ENCODE data around the gene METTL4.

The METTL4 gene

DNA sequence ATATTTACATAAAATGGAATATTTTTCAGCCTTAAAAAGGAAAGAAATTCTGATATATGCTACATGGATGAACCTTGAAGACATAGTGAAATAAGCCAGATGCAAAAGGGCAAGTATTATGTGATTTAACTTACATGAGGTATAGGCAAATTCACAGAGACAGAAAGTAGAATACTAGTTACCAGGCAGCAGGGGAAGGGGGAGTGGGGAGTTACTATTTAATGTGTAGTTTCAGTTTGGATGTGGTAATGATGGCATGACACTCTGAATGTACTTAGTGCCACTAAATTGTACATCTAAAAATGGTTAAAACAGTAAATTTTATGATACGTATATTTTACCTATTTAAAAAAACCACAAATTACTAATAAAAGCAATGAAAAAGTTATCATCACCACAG lies 12.1 kb downstream of the METTL4 start:
- H3K36me3 ChIP-seq (ENCODE audit: control insufficient read depth in 2 of 2, insufficient read depth in 1 of 2, low read length in 2 of 2), result peaks cover 0 to 10% of the 10 kb centered on the region in 2 experiments; a peak in 2 of 3 replicates
- H3K9me3 ChIP-seq (ENCODE audit: control insufficient read depth, insufficient read depth, low read depth, low read length), result no peaks in the 10 kb centered on the region
- H3K27ac ChIP-seq (ENCODE audit: extremely low read depth, low read depth, low read length), result no peak overlapping the region
- CTCF ChIA-PET, result interaction anchor here (5.3 kb wide), 1 partner anchor 12 kb away, joined by 36 read pairs; no protein-coding TSS in a partner anchor
- H3K4me3 ChIP-seq (ENCODE audit: low read depth, low read length), result no peak overlapping the region
- H3K4me1 ChIP-seq (ENCODE audit: control insufficient read depth, insufficient read depth, low read length), result no peaks in the 10 kb centered on the region; the same call in 1 of the 2 replicates
- TF ChIP-seq ZNF302 (tag by site-specific recombination; IDR thresholded peaks at IDR 0.05; ENCODE audit: low read depth), result no peak
- TF ChIP-seq ZNF664 (tag by site-specific recombination; IDR thresholded peaks at IDR 0.05), result no peak
- POLR2A ChIA-PET, result no interaction called here

DNA sequence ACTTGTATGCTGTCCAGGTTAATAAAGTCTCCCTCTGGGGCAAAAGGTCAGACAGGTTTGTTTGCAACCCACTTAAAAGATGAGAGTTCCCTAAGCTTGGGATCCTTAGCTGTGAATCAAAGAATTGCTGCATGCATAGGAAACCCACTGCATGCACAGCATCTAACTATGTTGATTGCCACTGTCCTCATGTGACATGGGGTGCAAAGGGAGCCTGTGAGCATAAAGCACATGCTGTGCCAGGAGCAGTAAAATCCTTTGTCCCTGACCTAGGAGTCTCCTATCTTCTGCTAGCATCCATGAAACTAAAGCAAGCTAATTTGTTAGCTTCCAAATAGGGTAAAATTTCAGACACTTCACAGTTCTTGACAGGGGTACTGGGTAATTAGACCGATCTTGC lies 13.8 kb downstream of the METTL4 start:
- Histone ChIP-seq H3K27ac (ENCODE audit: extremely low read depth, low read depth, low read length) (no peak overlapping the region), H3K9me3 (ENCODE audit: control insufficient read depth, insufficient read depth, low read depth, low read length) (no peaks in the 10 kb centered on the region), H3K36me3 (ENCODE audit: control insufficient read depth in 2 of 2, insufficient read depth in 1 of 2, low read length in 2 of 2) (peaks cover 0 to 6% of the 10 kb centered on the region in 2 experiments; a peak in 1 of 3 replicates), H3K4me3 (ENCODE audit: low read depth, low read length) (no peak overlapping the region), H3K4me1 (ENCODE audit: control insufficient read depth, insufficient read depth, low read length) (no peaks in the 10 kb centered on the region; the same call in 1 of the 2 replicates)
- ChIA-PET POLR2A (no interaction called here), CTCF (interaction anchor here (0.6 to 5.3 kb wide), 3 partner anchors 10 to 22 kb away, joined by 7 to 36 read pairs (median 13); no protein-coding TSS in a partner anchor)
- TF ChIP-seq ZNF175 (tag by site-specific recombination; IDR thresholded peaks at IDR 0.05) (no peak), ZNF629 (tag by site-specific recombination; IDR thresholded peaks at IDR 0.05) (no peak), ZNF621 (tag by site-specific recombination; IDR thresholded peaks at IDR 0.05) (no peak), MZF1 (tag by site-specific recombination; IDR thresholded peaks at IDR 0.05; ENCODE audit: borderline replicate concordance) (no peak), REPIN1 (tag by site-specific recombination; IDR thresholded peaks at IDR 0.05; ENCODE audit: low read depth) (no peak), ZNF626 (tag by site-specific recombination; IDR thresholded peaks at IDR 0.05) (no peak), ZNF2 (tag by site-specific recombination; IDR thresholded peaks at IDR 0.05) (no peak), ZNF423 (tag by site-specific recombination; IDR thresholded peaks at IDR 0.05) (no peak), ZNF544 (tag by site-specific recombination; IDR thresholded peaks at IDR 0.05) (no peak), ZNF10 (tag by site-specific recombination; IDR thresholded peaks at IDR 0.05) (no peak), TCF7L2 (IDR thresholded peaks at IDR 0.05; ENCODE audit: borderline replicate concordance, low read depth, low read length) (no peak), ZNF792 (tag by site-specific recombination; IDR thresholded peaks at IDR 0.05) (no peak), KLF9 (tag by site-specific recombination; IDR thresholded peaks at IDR 0.05; ENCODE audit: low read depth) (no peak), FEZF1 (tag by site-specific recombination; IDR thresholded peaks at IDR 0.05) (no peak)
- TF ChIP-seq, protein P1, sequence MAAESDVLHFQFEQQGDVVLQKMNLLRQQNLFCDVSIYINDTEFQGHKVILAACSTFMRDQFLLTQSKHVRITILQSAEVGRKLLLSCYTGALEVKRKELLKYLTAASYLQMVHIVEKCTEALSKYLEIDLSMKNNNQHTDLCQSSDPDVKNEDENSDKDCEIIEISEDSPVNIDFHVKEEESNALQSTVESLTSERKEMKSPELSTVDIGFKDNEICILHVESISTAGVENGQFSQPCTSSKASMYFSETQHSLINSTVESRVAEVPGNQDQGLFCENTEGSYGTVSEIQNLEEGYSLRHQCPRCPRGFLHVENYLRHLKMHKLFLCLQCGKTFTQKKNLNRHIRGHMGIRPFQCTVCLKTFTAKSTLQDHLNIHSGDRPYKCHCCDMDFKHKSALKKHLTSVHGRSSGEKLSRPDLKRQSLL (tag by site-specific recombination; IDR thresholded peaks at IDR 0.05), result no peak
- TF ChIP-seq, protein P2, sequence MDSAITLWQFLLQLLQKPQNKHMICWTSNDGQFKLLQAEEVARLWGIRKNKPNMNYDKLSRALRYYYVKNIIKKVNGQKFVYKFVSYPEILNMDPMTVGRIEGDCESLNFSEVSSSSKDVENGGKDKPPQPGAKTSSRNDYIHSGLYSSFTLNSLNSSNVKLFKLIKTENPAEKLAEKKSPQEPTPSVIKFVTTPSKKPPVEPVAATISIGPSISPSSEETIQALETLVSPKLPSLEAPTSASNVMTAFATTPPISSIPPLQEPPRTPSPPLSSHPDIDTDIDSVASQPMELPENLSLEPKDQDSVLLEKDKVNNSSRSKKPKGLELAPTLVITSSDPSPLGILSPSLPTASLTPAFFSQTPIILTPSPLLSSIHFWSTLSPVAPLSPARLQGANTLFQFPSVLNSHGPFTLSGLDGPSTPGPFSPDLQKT (IDR thresholded peaks at IDR 0.05; ENCODE audit: borderline replicate concordance, low read depth, low read length), result no peak

DNA sequence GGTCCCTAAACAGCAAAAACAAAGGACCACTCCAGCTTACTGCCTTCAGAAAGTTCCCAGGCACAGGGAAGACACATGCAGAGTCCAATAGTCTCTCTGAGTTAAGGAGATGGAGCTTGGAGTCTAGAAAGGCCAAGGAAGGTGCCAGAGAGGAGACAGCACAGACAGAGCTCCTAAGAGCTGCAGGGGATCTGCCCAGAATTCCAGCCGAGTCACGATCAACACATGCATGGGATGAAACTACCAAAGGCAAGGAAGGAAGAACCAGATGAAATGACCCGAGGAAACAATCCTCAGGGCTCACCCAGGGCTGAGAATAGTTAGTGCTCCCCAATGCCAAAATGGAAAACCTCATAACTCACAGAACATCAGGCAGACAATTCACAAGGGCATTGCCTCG lies 15.4 kb downstream of the METTL4 start:
- no peak overlapping the region for H3K4me3 ChIP-seq (ENCODE audit: low read depth, low read length)
- H3K36me3 ChIP-seq (ENCODE audit: control insufficient read depth in 2 of 2, insufficient read depth in 1 of 2, low read length in 2 of 2), result peaks cover 0 to 9% of the 10 kb centered on the region in 2 experiments; a peak in 1 of 3 replicates
- no peaks in the 10 kb centered on the region for H3K9me3 ChIP-seq (ENCODE audit: control insufficient read depth, insufficient read depth, low read depth, low read length)
- ChIA-PET CTCF (interaction anchor here (0.7 to 5.3 kb wide), 4 partner anchors 9 to 850 kb away, joined by 4 to 36 read pairs (median 9); no protein-coding TSS in a partner anchor), POLR2A (no interaction called here)
- TF ChIP-seq ZFP69B (tag by site-specific recombination; IDR thresholded peaks at IDR 0.05), result no peak
- no peak for TF ChIP-seq ZSCAN23 (tag by site-specific recombination; IDR thresholded peaks at IDR 0.05)
- TF ChIP-seq, protein P2 (IDR thresholded peaks at IDR 0.05; ENCODE audit: borderline replicate concordance, low read depth, low read length), result no peak
- TF ChIP-seq ZNF302 (tag by site-specific recombination; IDR thresholded peaks at IDR 0.05; ENCODE audit: low read depth), result no peak
- H3K27ac ChIP-seq (ENCODE audit: extremely low read depth, low read depth, low read length), result no peak overlapping the region
- H3K4me1 ChIP-seq (ENCODE audit: control insufficient read depth, insufficient read depth, low read length), result no peaks in the 10 kb centered on the region; the same call in 1 of the 2 replicates

All from HEK293 (cell line).